GM18502 (cell line): ENCODE data around the gene ABCF1.

Source experiments
- ATAC-seq: cut with Tn5 transposase; IDR thresholded peaks from one replicate; pipeline ENCODE4 v1.9.1; 2021; ENCODE audit warnings: mild to moderate bottlenecking; ENCODE audit not compliant: unreplicated experiment, poor library complexity

ABCF1 gene

GRCh38 chr6:30617565-30618269, 46.5 kb downstream of the ABCF1 start, which contains the start of gene MRPS18B:
MRPS18B (plus strand) TSS chr6:30617840; CDS start chr6:30617866, 26 bp downstream.
- ATAC-seq: peak; percentile 76

- ATAC-seq: no peak
Measured at GRCh38 chr6:30618270-30618797, 47.1 kb downstream of the ABCF1 start.

GRCh38 chr6:30619561-30619960, 48.3 kb downstream of the ABCF1 start:
- ATAC-seq: no peak

GRCh38 chr6:30625511-30625910, 54.3 kb downstream of the ABCF1 start:
- no peak for ATAC-seq

- peak; percentile 91 for ATAC-seq
Measured at GRCh38 chr6:30626484-30627366, 55.5 kb downstream of the ABCF1 start, which contains the start of gene ATAT1. ATAT1 (plus strand) TSS chr6:30626874.

- ATAC-seq: no peak
Measured at GRCh38 chr6:30635834-30636233, 64.6 kb downstream of the ABCF1 start.

- no peak for ATAC-seq
Measured at GRCh38 chr6:30640481-30640880, 69.2 kb downstream of the ABCF1 start.

- no peak for ATAC-seq
Measured at GRCh38 chr6:30641048-30641447, 69.8 kb downstream of the ABCF1 start.
